Neural cell (in vitro differentiated cells): ENCODE results near the gene SEBOX. TPM values are rescaled to one million over a fixed set of nuclear protein-coding genes. Genes with fewer than 3 reads are reported as not detected.
A peak's percentile ranks its signal among the peaks of the same experiment; 100 is the strongest.

Experiments used
- H2AFZ ChIP-seq: fragments of 200-600, 300-800 bp; sonication (generic), shearing (Covaris generic); 2 replicates; pipeline ENCODE4 v1.6.0; 2014; ENCODE audit warnings: low read depth, mild to moderate bottlenecking, antibody characterized with exemption, low read length, moderate library complexity
- H3F3A ChIP-seq: fragments of 200-600 bp; shearing (Covaris generic); 2 replicates; pipeline ENCODE4 v1.6.1; 2016; ENCODE audit warnings: mild to moderate bottlenecking, moderate library complexity, mixed read lengths, antibody characterized with exemption, low read length; ENCODE audit not compliant: insufficient read depth, poor library complexity, severe bottlenecking
- H3K27ac ChIP-seq: fragments of 200-600, 300-800 bp; sonication (generic), shearing (Covaris generic); 2 replicates; pipeline ENCODE4 v1.5.1; 2014; ENCODE audit warnings: mild to moderate bottlenecking, low read length, moderate library complexity
- H3K27me3 ChIP-seq: fragments of 300-800, 200-600 bp; sonication (generic), shearing (Covaris generic); 2 replicates; pipeline ENCODE4 v1.6.0; 2014; ENCODE audit warnings: mild to moderate bottlenecking, low read depth, low read length, moderate library complexity; ENCODE audit not compliant: insufficient read depth
- H3K36me3 ChIP-seq: fragments of 300-800, 200-600 bp; sonication (generic), shearing (Covaris generic); 2 replicates; pipeline ENCODE4 v1.5.1; 2014; ENCODE audit warnings: mild to moderate bottlenecking, antibody characterized with exemption, low read length, moderate library complexity; ENCODE audit not compliant: insufficient read depth
- H3K4me2 ChIP-seq: fragments of 300-800, 200-600 bp; sonication (generic), shearing (Covaris generic); 2 replicates; pipeline ENCODE4 v1.6.0; 2014; ENCODE audit warnings: mild to moderate bottlenecking, low read length
- H3K4me3 ChIP-seq: fragments of 300-800, 200-600 bp; sonication (generic), shearing (Covaris generic); 2 replicates; pipeline ENCODE4 v1.5.1; 2014; ENCODE audit warnings: mild to moderate bottlenecking, low read length, moderate library complexity
- H3K79me2 ChIP-seq: fragments of 200-600 bp; shearing (Covaris generic); replicated peaks from 2 replicates; pipeline ENCODE4 v1.6.0; 2014; ENCODE audit warnings: mild to moderate bottlenecking, low read length, moderate library complexity; ENCODE audit not compliant: insufficient read depth
- H3K9ac ChIP-seq: fragments of 300-800, 200-600 bp; sonication (generic), shearing (Covaris generic); 2 replicates; pipeline ENCODE4 v1.6.1; 2016; ENCODE audit warnings: mild to moderate bottlenecking, low read length, mixed read lengths
- H3K9me2 ChIP-seq: fragments of 200-600 bp; shearing (Covaris generic); 2 replicates; pipeline ENCODE4 v1.6.1; 2016; ENCODE audit warnings: mild to moderate bottlenecking, low read length, mixed read lengths; ENCODE audit not compliant: insufficient read depth
- H3K9me3 ChIP-seq: fragments of 200-600, 300-800 bp; sonication (generic), shearing (Covaris generic); 2 replicates; pipeline ENCODE4 v1.6.1; 2016; ENCODE audit warnings: mild to moderate bottlenecking, mixed run types, low read length, moderate library complexity, mixed read lengths
- H4K20me1 ChIP-seq: fragments of 200-600 bp; shearing (Covaris generic); 2 replicates; pipeline ENCODE4 v1.6.1; 2016; ENCODE audit warnings: mild to moderate bottlenecking, mixed run types; ENCODE audit not compliant: insufficient read depth
- CTCF ChIP-seq: fragments of 450-650 bp; IDR thresholded peaks from 2 replicates; pipeline ENCODE4 v1.5.1; 2014; ENCODE audit warnings: antibody characterized with exemption, mild to moderate bottlenecking, moderate library complexity; ENCODE audit not compliant: poor library complexity, severe bottlenecking
- EP300 ChIP-seq: fragments of 450-650 bp; conservative IDR thresholded peaks from 2 replicates; pipeline ENCODE4 v1.6.1; 2014; ENCODE audit warnings: antibody characterized with exemption, mild to moderate bottlenecking, moderate library complexity; ENCODE audit not compliant: poor library complexity, severe bottlenecking
- EZH2 ChIP-seq: fragments of 200-600, 300-800 bp; shearing (Covaris generic), sonication (generic); IDR thresholded peaks from 2 replicates; pipeline ENCODE4 v1.6.1; 2014; ENCODE audit warnings: antibody characterized with exemption, low read length, borderline replicate concordance, mild to moderate bottlenecking; ENCODE audit not compliant: insufficient read depth, poor library complexity, severe bottlenecking
- MXI1 ChIP-seq: fragments of 450-650 bp; conservative IDR thresholded peaks from 2 replicates; pipeline ENCODE4 v1.6.1; 2014; ENCODE audit warnings: antibody characterized with exemption, mild to moderate bottlenecking; ENCODE audit not compliant: poor library complexity, severe bottlenecking
- POLR2AphosphoS5 ChIP-seq: IDR thresholded peaks from 2 replicates; pipeline ENCODE4 v1.6.1; 2012
- RAD21 ChIP-seq: fragments of 450-650 bp; conservative IDR thresholded peaks from 2 replicates; pipeline ENCODE4 v1.6.1; 2014; ENCODE audit warnings: antibody characterized with exemption, mild to moderate bottlenecking, moderate library complexity
- REST ChIP-seq: IDR thresholded peaks from 2 replicates; pipeline ENCODE4 v1.6.1; 2012; ENCODE audit warnings: borderline replicate concordance
- SMC3 ChIP-seq: fragments of 450-650 bp; conservative IDR thresholded peaks from 2 replicates; pipeline ENCODE4 v1.6.1; 2014; ENCODE audit warnings: antibody characterized with exemption, mild to moderate bottlenecking, moderate library complexity; ENCODE audit not compliant: poor library complexity
- TAF1 ChIP-seq: IDR thresholded peaks from 2 replicates; pipeline ENCODE4 v1.6.1; 2012; ENCODE audit warnings: low read depth
- polyA plus RNA-seq: library from polyadenylated mRNA; depleted of rRNA; stranded (reverse); fragments of >200 nt; gene quantifications from 2 replicates; pipeline ENCODE4 v1.2.3, GENCODE V29; 2014

SEBOX gene
- polyA plus RNA-seq, 1 donor from 2014 or later, result not detected

- Histone ChIP-seq H3K4me3 (no peak overlapping the region), H3K9ac (no peak overlapping the region), H4K20me1 (no peaks in the 10 kb centered on the region), H3F3A (no peaks in the 10 kb centered on the region), H3K36me3 (no peaks in the 10 kb centered on the region), H3K27me3 (no peaks in the 10 kb centered on the region), H2AFZ (no peak overlapping the region), H3K27ac (no peak overlapping the region), H3K9me3 (no peaks in the 10 kb centered on the region), H3K79me2 (peaks cover 10% of the 10 kb centered on the region), H3K4me2 (no peak overlapping the region), H3K9me2 (no peaks in the 10 kb centered on the region)
- TF ChIP-seq EP300 (no peak), RAD21 (no peak), POLR2AphosphoS5 (no peak), SMC3 (no peak), MXI1 (no peak), REST (no peak), EZH2 (no peak), TAF1 (no peak), CTCF (no peak)
Measured at GRCh38 chr17:28363186-28363585, 1.8 kb downstream of the SEBOX start.

DNA sequence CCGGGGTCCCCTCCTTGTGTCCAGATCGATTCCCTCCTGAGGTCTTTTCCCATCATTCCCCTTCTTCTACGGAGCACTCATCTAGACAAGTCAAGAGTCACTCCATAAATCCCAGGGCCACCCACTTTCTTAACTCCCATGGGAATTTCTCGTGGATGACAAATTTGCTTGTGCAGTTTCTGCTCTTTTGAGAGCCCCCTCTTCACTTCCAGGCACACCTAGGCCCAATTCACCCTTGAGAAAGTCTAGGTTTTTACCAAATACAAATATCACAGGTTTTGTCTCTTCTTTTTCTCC, 7.2 kb downstream of the SEBOX start:
- Histone ChIP-seq H3K79me2 (peaks cover 32% of the 10 kb centered on the region), H3K9me2 (no peaks in the 10 kb centered on the region), H3K27me3 (no peaks in the 10 kb centered on the region), H3K27ac (peak overlapping the region; percentile 66), H4K20me1 (no peaks in the 10 kb centered on the region), H3K4me2 (peak overlapping the region; percentile 97), H2AFZ (peak overlapping the region; percentile 71), H3K9ac (peak overlapping the region; percentile 94), H3F3A (no peaks in the 10 kb centered on the region), H3K36me3 (no peaks in the 10 kb centered on the region), H3K9me3 (no peaks in the 10 kb centered on the region), H3K4me3 (peak overlapping the region; percentile 77)
- TF ChIP-seq EP300 (no peak), RAD21 (no peak), REST (no peak), POLR2AphosphoS5 (no peak), EZH2 (no peak), MXI1 (no peak), SMC3 (no peak), CTCF (no peak), TAF1 (no peak)
